ENCODE measurements around the gene HTR2B.
"Not testable (repeated sequence)": the region's sequence is repeated elsewhere in the genome, so short reads cannot be mapped to it uniquely, and the experiment has no call there.

The HTR2B gene

DNA sequence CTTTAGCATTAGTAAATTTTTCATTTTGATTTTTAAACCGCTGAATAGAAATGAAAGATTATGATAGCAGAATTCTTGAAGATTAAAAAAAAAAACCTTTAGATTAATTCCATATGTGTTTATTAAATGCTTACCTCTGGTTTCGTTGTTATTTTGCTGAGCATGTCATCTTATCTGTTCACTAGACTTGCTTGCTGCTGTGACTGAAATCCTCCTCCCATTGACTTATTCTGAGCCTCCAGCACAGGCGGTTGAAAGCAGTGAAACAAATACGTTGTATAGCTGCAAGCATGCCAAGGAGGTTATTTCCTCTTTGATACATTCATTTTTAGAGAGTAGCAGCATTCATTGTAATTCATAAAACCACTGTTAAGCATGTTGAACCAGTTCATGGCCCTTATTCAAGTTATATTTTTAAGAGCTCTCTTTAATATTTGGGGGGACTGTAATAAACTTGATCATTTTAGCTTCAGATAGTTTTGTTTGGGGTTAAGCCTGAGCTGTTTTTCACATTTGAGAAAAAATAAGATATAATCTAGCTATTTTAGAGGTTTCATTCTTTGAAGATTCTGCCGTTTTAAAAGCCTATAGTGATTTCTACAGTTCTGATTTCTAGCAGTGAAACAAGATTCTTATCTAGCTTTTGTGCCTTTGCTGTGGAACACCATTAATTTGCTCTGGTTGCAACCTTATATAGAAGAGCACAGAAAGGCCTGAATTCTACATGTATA is at the start of gene HTR2B:
Gene HTR2B, minus strand, starts transcription at position 205 of the 731 bp plus-strand sequence. CDS start 1,278 bp downstream, outside the sequence.
- no peak for DNase-seq (ENCODE audit: low read depth in 1 of 2, low spot score in 1 of 2)

DNA sequence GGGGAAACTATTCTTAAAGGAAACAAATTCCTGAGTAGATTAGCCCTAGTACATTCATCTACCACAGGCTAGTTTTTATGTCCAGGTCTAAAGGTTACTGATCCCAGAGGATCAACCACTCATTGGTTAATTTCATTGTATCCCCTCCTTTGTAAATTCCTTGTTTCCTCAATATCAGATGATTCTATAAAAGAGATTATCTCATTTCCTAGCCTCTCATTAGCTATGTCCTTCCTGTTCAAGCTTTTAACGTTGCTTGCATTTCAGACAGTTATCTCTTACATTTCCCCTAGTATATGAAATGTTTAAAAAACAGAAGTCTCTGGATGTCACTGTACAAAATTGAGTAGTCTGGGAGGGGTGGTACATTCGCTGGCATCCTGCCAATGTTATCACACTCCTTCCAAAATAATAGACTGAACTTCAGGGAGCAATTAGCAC is 49.4 kb upstream of the HTR2B start:
- DNase-seq (ENCODE audit: low read depth in 1 of 2, low spot score in 1 of 2), result no peak

DNA sequence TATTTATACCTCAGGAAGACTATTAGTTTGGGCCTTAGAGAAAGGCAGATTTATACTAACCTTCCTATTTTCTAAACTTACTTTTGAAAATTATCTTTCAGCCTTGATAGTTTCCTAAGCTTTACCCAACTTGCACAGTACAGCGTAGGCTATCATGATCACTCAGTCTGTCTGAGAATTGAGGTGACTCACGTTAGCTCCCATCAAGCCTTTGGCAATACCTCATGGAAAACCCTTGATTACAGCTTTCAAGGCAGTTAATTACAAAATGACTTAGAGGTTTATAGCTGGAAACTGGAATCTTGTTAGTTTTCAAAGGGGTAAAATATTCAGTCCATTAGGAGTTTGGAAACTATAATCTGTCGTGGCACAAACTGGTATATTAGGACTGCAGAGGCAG is 47.2 kb upstream of the HTR2B start:
- DNase-seq (ENCODE audit: low read depth in 1 of 2, low spot score in 1 of 2), result no peak

DNA sequence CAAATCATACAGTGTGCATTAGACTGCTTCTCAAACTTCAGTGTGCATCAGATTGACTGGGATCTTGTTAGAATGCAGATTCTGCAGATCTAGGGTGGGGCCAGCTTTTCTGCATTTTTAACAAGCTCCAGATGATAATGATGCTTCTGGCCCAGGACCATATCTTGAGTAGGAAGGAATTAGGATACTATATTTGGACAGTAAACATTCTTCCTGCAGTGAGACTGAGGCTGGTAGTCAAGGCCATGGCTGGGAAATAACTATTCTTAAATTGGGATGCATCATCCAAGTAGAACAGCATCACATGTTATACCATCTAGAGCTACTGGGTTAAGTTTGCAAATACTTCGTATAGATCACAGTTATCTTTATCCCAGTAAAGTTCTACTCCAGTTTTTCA is 45.2 kb upstream of the HTR2B start:
- no peak for DNase-seq (ENCODE audit: low read depth in 1 of 2, low spot score in 1 of 2)

DNA sequence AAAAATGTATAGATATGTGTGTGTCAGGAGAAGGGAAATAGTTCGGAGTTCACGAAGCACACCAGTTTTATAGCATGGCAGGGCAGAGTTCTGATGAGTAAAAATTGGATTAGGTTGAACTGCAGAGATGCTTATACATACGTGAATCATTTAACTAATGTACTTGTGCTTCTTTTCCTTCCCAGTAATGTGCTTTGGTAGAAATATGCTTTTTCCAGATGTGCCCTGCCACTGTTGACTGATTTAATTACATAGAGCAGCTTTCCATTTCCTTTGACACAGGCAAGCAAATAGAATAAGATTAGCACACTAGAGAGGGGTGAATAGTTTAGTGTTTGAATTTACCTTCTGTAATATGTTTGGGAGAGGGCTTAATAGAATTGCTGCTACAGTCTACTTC is 44.6 kb upstream of the HTR2B start:
- DNase-seq (ENCODE audit: low read depth in 1 of 2, low spot score in 1 of 2), result no peak

- DNase-seq (ENCODE audit: low read depth in 1 of 2, low spot score in 1 of 2), result no peak
Observed at GRCh38 chr2:231168460-231169139, 43.8 kb upstream of the HTR2B start.

- DNase-seq (ENCODE audit: low read depth in 1 of 2, low spot score in 1 of 2), result no peak
Observed at GRCh38 chr2:231167745-231168459, 43.1 kb upstream of the HTR2B start.

GRCh38 chr2:231163414-231164095 is 38.7 kb upstream of the HTR2B start:
- no peak for DNase-seq (ENCODE audit: low read depth in 1 of 2, low spot score in 1 of 2)

DNA sequence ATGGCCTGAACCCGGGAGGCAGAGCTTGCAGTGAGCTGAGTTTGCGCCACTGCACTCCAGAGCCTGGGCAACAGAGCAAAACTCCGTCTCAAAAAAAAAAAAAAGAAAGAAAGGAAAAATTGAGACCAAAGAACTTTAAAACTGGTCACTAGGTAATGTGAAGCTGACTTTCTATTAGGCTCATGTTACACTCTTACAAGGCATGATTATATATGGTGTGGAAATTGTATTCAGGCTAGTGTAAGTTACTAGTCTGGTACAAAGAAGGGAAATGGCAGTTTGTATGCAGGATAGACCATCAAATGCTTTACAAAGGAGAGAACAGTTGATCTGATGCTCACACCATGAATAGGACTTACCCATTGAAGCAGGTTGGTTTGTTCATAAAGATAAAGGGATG is 38.2 kb upstream of the HTR2B start:
- DNase-seq (ENCODE audit: low read depth in 1 of 2, low spot score in 1 of 2), result no peak

DNA sequence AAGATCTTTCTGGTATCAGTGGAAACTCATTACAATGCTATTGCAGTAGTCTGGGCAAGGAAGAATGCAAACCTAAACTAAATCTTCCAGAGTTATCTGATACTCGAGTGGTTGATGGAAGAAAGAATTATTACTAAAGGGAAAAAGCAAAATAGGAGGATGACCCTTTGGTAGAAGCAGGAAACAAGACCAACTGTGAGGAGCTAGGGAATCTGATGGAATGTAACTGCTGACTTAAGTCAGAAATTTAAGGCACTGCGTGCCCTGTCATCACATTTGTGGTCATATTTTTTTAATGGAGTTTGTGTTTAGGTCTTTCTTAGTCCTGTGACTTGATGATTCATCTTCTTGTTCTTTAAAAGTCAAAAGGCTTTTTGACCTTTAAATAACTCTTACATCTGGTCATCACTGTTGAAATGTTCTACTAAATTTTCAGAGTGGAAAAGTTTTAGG is 37.1 kb upstream of the HTR2B start:
- DNase-seq (ENCODE audit: low read depth in 1 of 2, low spot score in 1 of 2), result no peak

DNA sequence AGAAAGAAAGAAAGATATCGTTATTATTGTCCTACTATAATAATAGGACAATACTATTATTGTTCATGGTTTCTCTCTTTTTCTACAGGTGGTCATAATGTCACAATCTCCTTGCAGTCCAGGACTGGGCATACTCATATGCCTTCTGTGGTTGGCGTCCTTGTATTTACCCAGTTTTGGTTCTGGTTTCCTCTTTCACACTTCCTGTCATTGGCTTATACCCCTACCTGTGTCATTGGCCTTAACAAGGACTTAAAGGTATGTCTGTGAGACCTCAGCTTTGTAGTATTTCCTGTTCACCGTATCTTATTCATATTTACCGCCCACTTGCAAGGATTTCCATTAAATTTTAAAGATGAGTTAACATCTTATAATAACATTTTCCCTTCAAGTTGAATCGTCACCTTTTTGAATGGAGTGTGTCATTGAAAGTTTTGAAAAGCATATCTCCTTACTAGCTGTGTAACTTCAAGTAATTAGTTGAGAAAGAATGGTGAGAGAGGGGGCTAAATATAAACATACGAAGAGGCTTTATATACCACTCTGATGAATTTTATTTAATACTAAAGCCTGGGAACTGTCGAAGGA is 36.5 kb upstream of the HTR2B start:
- DNase-seq (ENCODE audit: low read depth in 1 of 2, low spot score in 1 of 2), result no peak

- no peak for DNase-seq (ENCODE audit: low read depth in 1 of 2, low spot score in 1 of 2)
Observed at GRCh38 chr2:231160701-231161100, 35.9 kb upstream of the HTR2B start.

GRCh38 chr2:231159306-231159705 is 34.5 kb upstream of the HTR2B start:
- DNase-seq (ENCODE audit: low read depth in 1 of 2, low spot score in 1 of 2), result no peak

GRCh38 chr2:231152800-231153557 is 28.1 kb upstream of the HTR2B start:
- no peak for DNase-seq (ENCODE audit: low read depth in 1 of 2, low spot score in 1 of 2)

DNA sequence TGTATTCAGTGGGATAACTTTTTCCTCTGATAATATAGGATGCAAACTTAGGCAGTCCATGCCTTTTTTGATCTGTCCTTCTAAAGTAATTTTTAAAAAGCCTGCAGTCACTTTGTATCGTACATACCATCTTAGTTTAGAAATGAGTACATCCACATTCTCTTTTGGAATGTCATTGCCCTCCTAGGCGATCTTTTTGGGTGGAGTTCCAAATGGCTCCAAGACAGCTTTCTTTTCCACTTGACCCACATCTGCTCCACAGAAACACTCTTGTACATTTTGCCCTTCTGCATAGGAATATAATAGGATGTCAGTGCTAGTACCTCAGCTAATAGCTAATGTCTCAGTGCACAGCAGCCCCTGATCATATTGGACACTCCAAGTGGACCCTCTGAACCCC is 21.8 kb upstream of the HTR2B start:
- no peak for DNase-seq (ENCODE audit: low read depth in 1 of 2, low spot score in 1 of 2)

GRCh38 chr2:231144896-231145295 is 20.1 kb upstream of the HTR2B start:
- DNase-seq (ENCODE audit: low read depth in 1 of 2, low spot score in 1 of 2), result no peak

GRCh38 chr2:231140808-231141207 is 16.0 kb upstream of the HTR2B start:
- not testable (repeated sequence) for DNase-seq (ENCODE audit: low read depth in 1 of 2, low spot score in 1 of 2)

DNA sequence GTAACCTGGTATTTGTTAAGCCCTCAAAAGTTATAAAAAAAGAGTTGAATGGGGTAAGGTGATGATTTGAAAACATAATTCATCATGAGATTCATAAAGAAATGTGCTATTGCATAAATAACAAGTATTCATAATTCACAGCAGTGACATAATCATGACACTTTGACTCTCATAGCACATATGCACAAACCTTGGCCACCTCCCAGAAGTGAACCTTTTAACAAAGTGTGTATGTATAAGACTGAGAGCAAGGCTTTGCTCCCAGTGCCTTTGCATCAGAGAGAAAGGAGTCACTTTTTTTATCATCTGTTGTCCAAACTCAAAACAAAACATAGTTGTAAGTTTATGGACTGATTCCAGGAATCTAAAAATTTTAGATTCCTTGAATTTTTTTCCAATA is 15.0 kb upstream of the HTR2B start:
- no peak for DNase-seq (ENCODE audit: low read depth in 1 of 2, low spot score in 1 of 2)

- DNase-seq (ENCODE audit: low read depth in 1 of 2, low spot score in 1 of 2), result no peak
Observed at GRCh38 chr2:231138699-231139098, 13.9 kb upstream of the HTR2B start.

- DNase-seq (ENCODE audit: low read depth in 1 of 2, low spot score in 1 of 2), result no peak
Observed at GRCh38 chr2:231134910-231135655, 10.2 kb upstream of the HTR2B start.
